MM.1S (cell line): ENCODE data around the gene KCNK16.

Experiments
- DNase-seq: peaks from one replicate; pipeline ENCODE4 v3.0.0-alpha.2; 2015
- H2AFZ ChIP-seq: fragments of 300-600 bp; sonication (generic); 2 replicates; pipeline ENCODE4 v1.6.0; 2016; ENCODE audit warnings: antibody characterized with exemption, low read length
- H3F3A ChIP-seq: fragments of 300-600 bp; sonication (generic); 2 replicates; pipeline ENCODE4 v1.6.1; 2016; ENCODE audit warnings: mild to moderate bottlenecking, antibody characterized with exemption, low read length, moderate library complexity, mixed read lengths; ENCODE audit not compliant: insufficient read depth
- H3K27ac ChIP-seq: fragments of 300-600 bp; sonication (generic); 2 replicates; pipeline ENCODE4 v1.5.1; 2016; ENCODE audit warnings: mild to moderate bottlenecking, low read length
- H3K27me3 ChIP-seq: fragments of 300-600 bp; sonication (generic); replicated peaks from 2 replicates; pipeline ENCODE4 v1.6.0; 2016; ENCODE audit warnings: low read length; ENCODE audit not compliant: insufficient read depth
- H3K36me3 ChIP-seq: fragments of 300-600 bp; sonication (generic); replicated peaks from 2 replicates; pipeline ENCODE4 v1.6.1; 2016; ENCODE audit warnings: mild to moderate bottlenecking, low read length, mixed read lengths; ENCODE audit not compliant: insufficient read depth
- H3K4me1 ChIP-seq: fragments of 300-600 bp; sonication (generic); 2 replicates; pipeline ENCODE4 v1.6.1; 2016; ENCODE audit warnings: low read length, mixed read lengths
- H3K4me2 ChIP-seq: fragments of 300-600 bp; sonication (generic); 2 replicates; pipeline ENCODE4 v1.6.0; 2016; ENCODE audit warnings: low read depth, low read length
- H3K4me3 ChIP-seq: fragments of 300-600 bp; sonication (generic); 2 replicates; pipeline ENCODE4 v1.5.1; 2016; ENCODE audit warnings: low read length, mixed read lengths
- H3K79me2 ChIP-seq: fragments of 300-600 bp; sonication (generic); 2 replicates; pipeline ENCODE4 v1.6.1; 2016; ENCODE audit warnings: mixed run types, low read length, mixed read lengths
- H3K9ac ChIP-seq: fragments of 300-600 bp; sonication (generic); 2 replicates; pipeline ENCODE4 v1.6.1; 2016; ENCODE audit warnings: low read length, mixed read lengths
- H3K9me2 ChIP-seq: fragments of 300-600 bp; sonication (generic); replicated peaks from 2 replicates; pipeline ENCODE4 v1.6.1; 2016; ENCODE audit warnings: mild to moderate bottlenecking, low read length, mixed read lengths; ENCODE audit not compliant: insufficient read depth
- H3K9me3 ChIP-seq: fragments of 300-600 bp; sonication (generic); replicated peaks from 2 replicates; pipeline ENCODE4 v1.6.1; 2016; ENCODE audit warnings: mild to moderate bottlenecking, low read length, mixed read lengths; ENCODE audit not compliant: insufficient read depth
- H4K20me1 ChIP-seq: fragments of 300-600 bp; sonication (generic); 2 replicates; pipeline ENCODE4 v1.6.1; 2016; ENCODE audit warnings: mild to moderate bottlenecking, low read length, moderate library complexity, mixed read lengths; ENCODE audit not compliant: insufficient read depth
- CTCF ChIP-seq: fragments of 300-600 bp; sonication (generic); IDR thresholded peaks from 2 replicates; pipeline ENCODE4 v1.5.1; 2016; ENCODE audit warnings: antibody characterized with exemption, low read length, mixed read lengths
- EZH2 ChIP-seq: fragments of 300-600 bp; sonication (generic); optimal IDR thresholded peaks from 2 replicates; pipeline ENCODE3; 2017; ENCODE audit warnings: low read depth, mild to moderate bottlenecking, antibody characterized with exemption, low read length, mixed read lengths
- EZH2phosphoT487 ChIP-seq: fragments of 300-600 bp; sonication (generic); IDR thresholded peaks from 2 replicates; pipeline ENCODE4 v1.6.1; 2018; ENCODE audit warnings: antibody characterized with exemption, low read length

Gene KCNK16

GRCh38 chr6:39268721-39269120 is 53.8 kb downstream of the KCNK16 start:
- DNase-seq = no peak
- no peaks in the 10 kb centered on the region for H3K79me2 ChIP-seq
- no peaks in the 10 kb centered on the region for H3K4me1 ChIP-seq
- H3K9ac ChIP-seq = no peak overlapping the region
- no peaks in the 10 kb centered on the region for H3K9me2 ChIP-seq
- H3K9me3 ChIP-seq = no peaks in the 10 kb centered on the region
- H3F3A ChIP-seq = no peaks in the 10 kb centered on the region
- no peak overlapping the region for H2AFZ ChIP-seq
- H3K4me3 ChIP-seq = no peak overlapping the region
- no peak overlapping the region for H3K27ac ChIP-seq
- H3K27me3 ChIP-seq = no peaks in the 10 kb centered on the region
- H4K20me1 ChIP-seq = no peaks in the 10 kb centered on the region
- no peaks in the 10 kb centered on the region for H3K36me3 ChIP-seq
- no peak overlapping the region for H3K4me2 ChIP-seq
- TF ChIP-seq EZH2 (no peak), EZH2phosphoT487 (no peak), CTCF (no peak)

- Histone ChIP-seq H3K9me2 (no peaks in the 10 kb centered on the region), H3K9me3 (no peaks in the 10 kb centered on the region), H3F3A (no peaks in the 10 kb centered on the region), H2AFZ (no peak overlapping the region), H3K4me1 (no peaks in the 10 kb centered on the region), H3K36me3 (no peaks in the 10 kb centered on the region), H3K4me3 (no peak overlapping the region), H4K20me1 (no peaks in the 10 kb centered on the region), H3K27me3 (no peaks in the 10 kb centered on the region), H3K9ac (no peak overlapping the region), H3K4me2 (no peak overlapping the region), H3K27ac (no peak overlapping the region), H3K79me2 (no peaks in the 10 kb centered on the region)
- TF ChIP-seq EZH2phosphoT487 (no peak), EZH2 (no peak), CTCF (no peak)
- DNase-seq = no peak
Measured at GRCh38 chr6:39268171-39268570, 54.3 kb downstream of the KCNK16 start.

GRCh38 chr6:39266782-39267355 is 55.6 kb downstream of the KCNK16 start:
- no peak overlapping the region for H3K4me2 ChIP-seq

More at GRCh38 chr6:39266782-39267355, 55.6 kb downstream of the KCNK16 start:
- no peak overlapping the region for H3K4me3 ChIP-seq
- H3K4me1 ChIP-seq = no peaks in the 10 kb centered on the region
- no peaks in the 10 kb centered on the region for H3K36me3 ChIP-seq
- no peaks in the 10 kb centered on the region for H3K9me2 ChIP-seq
- no peak overlapping the region for H2AFZ ChIP-seq
- no peaks in the 10 kb centered on the region for H4K20me1 ChIP-seq
- no peak for DNase-seq
- no peaks in the 10 kb centered on the region for H3K9me3 ChIP-seq
- no peak overlapping the region for H3K9ac ChIP-seq
- H3K27ac ChIP-seq = no peak overlapping the region
- TF ChIP-seq EZH2 = no peak
- no peak for TF ChIP-seq CTCF
- TF ChIP-seq EZH2phosphoT487 = no peak
- no peaks in the 10 kb centered on the region for H3K79me2 ChIP-seq
- H3F3A ChIP-seq = no peaks in the 10 kb centered on the region
- H3K27me3 ChIP-seq = no peaks in the 10 kb centered on the region
